B cell (primary cell): ENCODE measurements around the gene TMEM79. TPM values are rescaled to one million over a fixed set of nuclear protein-coding genes. Genes with fewer than 3 reads are reported as not detected.

Experiments used
- ATAC-seq: fragments of 200-7000 bp; cut with Tn5 transposase; one replicate; pipeline ENCODE4 v1.10.0; 2021; ENCODE audit warnings: low read depth, mild to moderate bottlenecking, moderate number of reproducible peaks, moderate library complexity
- CTCF ChIA-PET: fragments of 350-600 bp; sonication (Branson Sonifier 250); formaldehyde crosslinking; loops from one replicate; lab custom pipeline; 2021; ENCODE audit warnings: antibody characterized with exemption, inconsistent platforms; lab: Charles Lee
- POLR2A ChIA-PET: fragments of 350-600 bp; sonication (Branson Sonifier 250); formaldehyde crosslinking; loops from one replicate; lab custom pipeline; 2021; ENCODE audit warnings: antibody characterized with exemption; lab: Charles Lee
- DNase-seq: peaks from one replicate; pipeline ENCODE4 v3.0.0; 2013
- H2AFZ ChIP-seq: 2 replicates; pipeline ENCODE4 v1.6.1; 2012; ENCODE audit warnings: mild to moderate bottlenecking, low read depth, low read length; ENCODE audit not compliant: insufficient read depth, poor library complexity, severe bottlenecking
- H3K27ac ChIP-seq, 2 donors: 1 replicate in 1 of 2; 2 replicates in 1 of 2; pipeline ENCODE4 v1.5.1; 2012 to 2013; ENCODE audit warnings: low read length in 2 of 2, mild to moderate bottlenecking in 2 of 2, moderate library complexity in 1 of 2
- H3K27me3 ChIP-seq, 4 experiments: fragments of 200-600 bp in 1 of 4; sonication (generic) in 1 of 4; replicated peaks in 1 of 4; 1 replicate in 2 of 4; 2 replicates in 2 of 4; pipeline versions ENCODE4 v1.6.1 to v1.7.0; 2013 to 2016; ENCODE audit warnings: low read length in 3 of 4, mild to moderate bottlenecking in 2 of 4, mixed read lengths in 1 of 4, moderate library complexity in 1 of 4; ENCODE audit not compliant: insufficient read depth in 4 of 4, control insufficient read depth in 3 of 4; ENCODE audit errors: control extremely low read depth in 1 of 4
- H3K36me3 ChIP-seq, 2 experiments: replicated peaks in 1 of 2; 1 replicate in 1 of 2; 2 replicates in 1 of 2; pipeline versions ENCODE4 v1.6.1 to v1.7.1; 2013; ENCODE audit warnings: low read length in 1 of 2; ENCODE audit not compliant: insufficient read depth in 2 of 2, control insufficient read depth in 1 of 2; ENCODE audit errors: control extremely low read depth in 1 of 2, extremely low read depth in 1 of 2
- H3K4me1 ChIP-seq, 2 donors: fragments of 200-600 bp in 1 of 2; sonication (generic) in 1 of 2; 1 replicate in 1 of 2; 2 replicates in 1 of 2; pipeline versions ENCODE4 v1.5.1 to v1.6.1; 2013 to 2017; ENCODE audit warnings: low read length in 2 of 2; ENCODE audit not compliant: control insufficient read depth in 2 of 2, insufficient read depth in 2 of 2
- H3K4me2 ChIP-seq: replicated peaks from 2 replicates; pipeline ENCODE3; 2012; ENCODE audit warnings: mild to moderate bottlenecking, low read depth, low read length; ENCODE audit not compliant: poor library complexity, severe bottlenecking
- H3K4me3 ChIP-seq, 5 experiments: fragments of 200-600 bp in 1 of 5; sonication (generic) in 1 of 5; 1 replicate in 3 of 5; 2 replicates in 2 of 5; pipeline versions ENCODE4 v1.5.1 to v1.7.0; 2011 to 2016; ENCODE audit warnings: low read length in 4 of 5, mild to moderate bottlenecking in 4 of 5, low read depth in 2 of 5, control low read depth in 1 of 5, moderate library complexity in 1 of 5; ENCODE audit not compliant: insufficient read depth in 1 of 5; ENCODE audit errors: control extremely low read depth in 1 of 5, extremely low read depth in 1 of 5
- H3K79me2 ChIP-seq: fragments of 200-600 bp; sonication (generic); one replicate; pipeline ENCODE4 v1.6.0; 2016; ENCODE audit warnings: low read length; ENCODE audit not compliant: control insufficient read depth, insufficient read depth
- H3K9ac ChIP-seq: fragments of 200-600 bp; sonication (generic); 2 replicates; pipeline ENCODE4 v1.6.1; 2017; ENCODE audit warnings: mild to moderate bottlenecking, low read length, moderate library complexity
- H3K9me3 ChIP-seq, 3 donors: one replicate each; pipeline versions ENCODE4 v1.6.1 to v1.7.1; 2013; ENCODE audit warnings: low read length in 2 of 3; ENCODE audit not compliant: control insufficient read depth in 2 of 3, insufficient read depth in 1 of 3; ENCODE audit errors: control extremely low read depth in 1 of 3
- H4K20me1 ChIP-seq: 2 replicates; pipeline ENCODE4 v1.6.0; 2012; ENCODE audit warnings: mild to moderate bottlenecking, low read length; ENCODE audit not compliant: insufficient read depth, control insufficient read depth, poor library complexity, severe bottlenecking
- H3K27ac Mint-ChIP-seq: one replicate; pipeline ENCODE4 v1.8.0; 2021; ENCODE audit warnings: mixed read lengths
- H3K27me3 Mint-ChIP-seq: one replicate; pipeline ENCODE4 v1.8.0; 2021; ENCODE audit warnings: mixed read lengths
- H3K4me1 Mint-ChIP-seq: one replicate; pipeline ENCODE4 v1.8.0; 2021; ENCODE audit warnings: mixed read lengths
- H3K4me3 Mint-ChIP-seq: one replicate; pipeline ENCODE4 v1.8.0; 2021; ENCODE audit warnings: mixed read lengths
- H3K9me3 Mint-ChIP-seq: one replicate; pipeline ENCODE4 v1.8.0; 2022; ENCODE audit warnings: mixed read lengths; ENCODE audit not compliant: insufficient read depth
- CTCF ChIP-seq: fragments of 200-600 bp; IDR thresholded peaks from one replicate; pipeline ENCODE4 v1.8.0; 2022; ENCODE audit warnings: antibody characterized with exemption, mild to moderate bottlenecking
- EZH2 ChIP-seq: IDR thresholded peaks from 2 replicates; pipeline ENCODE4 v1.6.1; 2012; ENCODE audit warnings: borderline replicate concordance, low read depth, mild to moderate bottlenecking, moderate library complexity, low read length; ENCODE audit not compliant: insufficient read depth, poor library complexity, severe bottlenecking
- WGBS: methylation state at CpG from one replicate; pipeline ENCODE4 v1.1.5; 2013; ENCODE audit warnings: missing lambda C conversion rate; ENCODE audit not compliant: insufficient coverage; 5-methylcytosine and 5-hydroxymethylcytosine counted together
- intact Hi-C: fragments of 100-400 bp; cut with micrococcal nuclease; formaldehyde crosslinking; loops from one replicate; pipeline ENCODE4 v1.10.0; 2022
- polyA plus RNA-seq: library from polyadenylated mRNA; depleted of rRNA; stranded (reverse); fragments of >200 nt; gene quantifications from 2 replicates; pipeline ENCODE4 v1.2.3, GENCODE V29; 2012
- total RNA-seq, 2 donors: library from RNA; stranded (reverse); fragments of 120-200 nt in 1 of 2; gene quantifications; 1 replicate in 1 of 2; 2 replicates in 1 of 2; pipeline versions ENCODE4 v1.2.3 to v1.2.4, GENCODE V29; 2013 to 2022

TMEM79 gene
- total and polyA plus RNA-seq, 2 donors (not counting 1 experiment from before 2014, with no cell fraction given) = 11.5 to 19.1 TPM

GRCh38 chr1:156263288-156263655, 20.9 kb upstream of the TMEM79 start:
- Histone ChIP-seq H3K9ac (no peak overlapping the region), H3K4me2 (no peak overlapping the region), H3K4me1 (no peaks in the 10 kb centered on the region), H3K27me3 (no peaks in the 10 kb centered on the region), H2AFZ (no peak overlapping the region), H3K79me2 (no peaks in the 10 kb centered on the region), H3K36me3 (peaks cover 22 to 83% of the 10 kb centered on the region in 2 experiments), H3K4me3 (no peak overlapping the region), H4K20me1 (no peaks in the 10 kb centered on the region), H3K27ac (no peak overlapping the region), H3K9me3 (no peaks in the 10 kb centered on the region)
- no peaks in the 10 kb centered on the region for H3K27me3 Mint-ChIP-seq
- CTCF ChIA-PET = no interaction called here
- no peaks in the 10 kb centered on the region for H3K9me3 Mint-ChIP-seq
- no peak overlapping the region for H3K4me3 Mint-ChIP-seq
- intact Hi-C loops = no loop called here
- H3K27ac Mint-ChIP-seq = no peak overlapping the region
- no peak for ATAC-seq
- TF ChIP-seq CTCF = no peak
- no peak for TF ChIP-seq EZH2
- POLR2A ChIA-PET = no interaction called here
- DNase-seq = no peak
- WGBS = 92% methylated on average over 2 of the region's 9 CpGs
- H3K4me1 Mint-ChIP-seq = no peaks in the 10 kb centered on the region

GRCh38 chr1:156266051-156266450, 18.1 kb upstream of the TMEM79 start:
- Histone ChIP-seq H3K27ac (no peak overlapping the region), H3K4me3 (no peak overlapping the region), H3K27me3 (no peaks in the 10 kb centered on the region), H3K4me1 (no peaks in the 10 kb centered on the region), H4K20me1 (no peaks in the 10 kb centered on the region), H3K9ac (no peak overlapping the region), H2AFZ (no peak overlapping the region), H3K4me2 (no peak overlapping the region), H3K79me2 (no peaks in the 10 kb centered on the region), H3K36me3 (peaks cover 27 to 73% of the 10 kb centered on the region in 2 experiments), H3K9me3 (no peaks in the 10 kb centered on the region)
- ChIA-PET POLR2A (no interaction called here), CTCF (no interaction called here)
- 97% methylated on average over 11 of the region's 13 CpGs for WGBS
- DNase-seq (no peak), ATAC-seq (no peak)
- Mint-ChIP-seq H3K4me1 (no peaks in the 10 kb centered on the region), H3K27me3 (no peaks in the 10 kb centered on the region), H3K9me3 (no peaks in the 10 kb centered on the region), H3K27ac (no peak overlapping the region), H3K4me3 (no peak overlapping the region)
- intact Hi-C loops = no loop called here
- TF ChIP-seq EZH2 (no peak), CTCF (no peak)
